Left cardiac atrium (tissue), 4 donors: ENCODE data around the gene KCNAB2. TPM values are rescaled to one million over a fixed set of nuclear protein-coding genes. Genes with fewer than 3 reads are reported as not detected.
"Not testable (repeated sequence)": the region's sequence is repeated elsewhere in the genome, so short reads cannot be mapped to it uniquely, and the experiment has no call there.

ENCODE experiments used
- ATAC-seq, 2 donors: fragments of 200-7000 bp; cut with Tn5 transposase; one replicate each; pipeline ENCODE4 v1.9.1; 2020; ENCODE audit warnings: mild to moderate bottlenecking in 2 of 2, moderate library complexity in 2 of 2
- DNase-seq: peaks from one replicate; pipeline ENCODE4 v3.0.0-alpha.2; 2020
- intact Hi-C, 2 donors: fragments of 100-400 bp; cut with DNase I; formaldehyde crosslinking; loops; one replicate each; pipeline versions ENCODE4 v1.14.1 to v1.15.1; 2022 to 2023
- total RNA-seq, 2 donors: library from RNA; stranded (reverse); fragmentation: NEBNext Ultra II Directional; extraction: Animal tissue kit (Norgen Biotek cat#: 25700); gene quantifications; one replicate each; pipeline ENCODE4 v1.2.1, GENCODE V29; 2021
- donor health status: DM: no; HTN: yes; CAD: no.
- donor health status: DM: no; HTN: yes; CAD: no; lungs with severe emphysema.
- donor health status: DM: yes; HTN: yes; CAD: no.
- donor health status: Dilated cardiomyopathy.

Gene KCNAB2
- total RNA-seq, 2 donors from 2014 or later = 13.2 to 14.7 TPM

- DNase-seq (no peak), ATAC-seq (no peak)
- intact Hi-C loops = no loop called here
Measured at GRCh38 chr1:6070450-6070974, 24.8 kb downstream of the KCNAB2 start.

DNA sequence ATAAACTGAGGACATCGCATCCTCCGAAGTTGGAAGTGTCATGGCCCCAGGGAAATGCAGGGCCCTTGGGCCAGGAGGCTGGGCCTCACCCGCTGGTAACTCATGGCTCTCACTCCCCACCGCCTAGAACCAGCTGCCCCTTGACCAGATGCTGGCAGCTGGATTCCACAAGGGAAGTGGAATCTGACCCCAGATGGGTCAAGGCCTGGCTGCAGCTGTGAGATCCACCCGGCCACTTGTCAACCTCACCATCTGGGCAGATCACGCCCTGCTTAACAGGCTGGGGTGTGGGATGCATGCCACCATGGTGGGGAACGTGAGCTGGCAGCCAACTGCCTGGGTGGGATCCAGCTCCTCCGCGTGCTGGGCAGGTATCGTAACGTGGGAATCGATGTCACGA is 25.5 kb downstream of the KCNAB2 start:
- DNase-seq = no peak
- ATAC-seq = no peak
- intact Hi-C loops = no loop called here

GRCh38 chr1:6072774-6073479 is 27.2 kb downstream of the KCNAB2 start:
- intact Hi-C loops = no loop called here
- ATAC-seq = no peak
- DNase-seq = no peak

DNA sequence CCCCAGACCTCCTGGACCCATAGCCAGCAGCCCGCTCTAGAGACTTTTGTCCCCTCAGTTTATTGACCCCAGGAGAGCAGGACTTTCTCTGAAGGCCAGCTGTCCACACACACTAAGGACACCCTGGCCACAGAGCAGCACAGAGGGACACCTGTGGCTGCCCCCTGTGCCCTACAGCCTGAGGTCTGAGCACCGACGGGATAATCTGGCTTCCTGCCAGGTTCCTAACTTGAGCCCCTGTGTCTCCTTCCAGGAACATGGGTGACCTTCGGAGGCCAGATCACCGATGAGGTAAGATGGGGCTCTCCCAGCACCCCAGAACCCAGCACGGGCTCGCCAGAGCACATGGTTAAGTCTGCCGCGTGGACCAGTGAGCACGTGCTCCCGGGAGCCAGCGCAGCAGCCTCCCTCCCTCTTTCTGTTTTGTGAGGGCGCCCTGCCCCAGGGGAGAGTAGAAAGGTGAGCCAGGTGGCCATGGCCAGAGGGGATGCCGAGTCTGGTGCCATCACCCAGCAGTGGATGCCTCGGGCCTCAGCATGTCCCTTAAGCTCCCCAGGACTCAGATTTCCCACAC is 27.9 kb downstream of the KCNAB2 start:
- intact Hi-C loops = no loop called here
- DNase-seq = no peak
- ATAC-seq = no peak

DNA sequence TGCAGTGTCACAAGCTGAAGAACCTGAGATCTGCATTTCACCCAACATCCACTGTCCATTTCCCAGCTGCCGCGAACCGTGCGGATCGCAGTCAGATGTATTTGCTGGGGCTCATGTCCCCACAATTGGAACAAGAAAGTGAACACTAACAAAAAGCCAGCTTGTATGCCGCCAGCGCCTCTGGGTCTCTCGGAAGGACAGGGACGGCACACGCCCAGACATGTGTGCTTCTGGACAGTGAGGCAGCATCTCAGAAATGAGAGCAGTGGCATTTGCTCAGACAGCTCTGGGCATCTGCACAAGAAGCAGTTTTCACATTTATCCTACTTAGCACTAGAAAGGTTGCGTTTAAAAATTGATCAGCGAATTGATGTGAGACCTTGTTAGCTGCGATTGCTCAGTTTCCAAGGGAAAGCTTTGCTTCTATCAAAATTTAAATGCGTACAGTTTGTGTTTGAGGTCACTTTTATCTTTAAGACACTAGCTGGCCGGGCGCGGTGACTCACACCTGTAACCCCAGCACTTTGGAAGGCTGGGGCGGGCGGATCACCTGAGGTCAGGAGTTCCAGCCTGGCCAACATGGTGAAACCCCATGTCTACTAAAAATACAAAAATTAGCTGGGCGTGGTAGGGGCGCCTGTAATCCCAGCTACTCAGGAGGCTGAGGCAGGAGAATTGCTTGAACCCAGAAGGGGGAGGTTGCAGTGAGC is 28.7 kb downstream of the KCNAB2 start:
- DNase-seq = no peak
- intact Hi-C loops = no loop called here
- no peak for ATAC-seq

DNA sequence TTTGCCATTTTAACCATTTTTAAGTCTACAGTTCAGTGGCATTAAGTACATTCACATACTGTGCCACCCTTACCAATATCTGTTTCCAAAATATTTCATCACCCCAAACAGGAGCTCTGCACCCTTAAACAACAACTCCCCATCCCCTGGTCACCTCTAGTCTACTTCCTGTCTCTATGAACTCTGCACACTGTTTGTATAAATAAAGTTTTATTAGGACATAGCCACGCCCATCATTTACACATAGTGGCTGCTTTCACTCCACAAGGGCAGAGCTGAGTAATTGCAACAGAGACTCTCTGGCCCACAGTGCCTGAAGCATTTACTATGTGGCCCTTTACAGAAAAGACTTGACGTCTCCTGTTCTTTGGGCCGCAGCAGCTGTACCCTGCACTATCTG is 30.1 kb downstream of the KCNAB2 start:
- DNase-seq (no peak), ATAC-seq (no peak)
- intact Hi-C loops = no loop called here

DNA sequence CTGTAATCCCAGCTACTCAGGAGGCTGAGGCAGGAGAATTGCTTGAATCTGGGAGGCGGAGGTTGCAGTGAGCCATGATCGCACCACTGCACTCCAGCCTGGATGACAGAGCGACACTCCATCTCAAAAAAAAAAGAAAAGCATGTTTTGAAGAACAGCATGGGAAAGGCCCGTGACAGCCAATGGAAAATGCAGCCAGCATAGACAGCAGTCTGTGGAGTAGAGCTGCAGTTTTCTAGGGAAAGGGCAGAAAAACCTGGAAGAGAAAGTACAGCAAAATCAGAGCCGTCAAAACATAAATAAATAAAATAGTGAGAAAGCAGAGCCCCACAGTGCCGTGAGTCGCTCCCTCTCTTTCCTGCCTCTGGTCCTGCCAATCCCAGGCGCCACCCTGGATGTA is 31.4 kb downstream of the KCNAB2 start:
- ATAC-seq, intact Hi-C loops, DNase-seq: not testable (repeated sequence)

DNA sequence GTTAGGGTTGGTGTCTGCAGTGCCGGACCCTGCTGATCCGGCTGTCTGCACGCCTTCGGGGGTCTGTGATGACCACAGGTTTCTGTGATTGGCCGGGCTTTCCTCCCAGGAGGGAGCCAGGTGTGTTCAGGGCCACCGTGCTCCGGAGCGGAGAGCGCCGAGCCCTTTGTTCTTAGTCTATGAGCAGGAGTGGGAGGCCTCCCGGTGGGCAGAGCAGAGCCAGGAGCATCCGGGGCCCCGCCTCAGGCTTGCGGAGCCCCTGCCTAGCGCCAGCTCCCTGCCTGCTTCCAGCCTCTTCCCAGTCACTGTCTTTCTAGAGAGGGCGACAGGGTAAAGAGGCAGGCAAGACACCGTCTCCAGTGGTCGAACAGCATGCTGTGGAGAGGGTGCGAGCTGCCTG is 31.8 kb downstream of the KCNAB2 start:
- ATAC-seq (no peak), DNase-seq (no peak)
- intact Hi-C loops = no loop called here

DNA sequence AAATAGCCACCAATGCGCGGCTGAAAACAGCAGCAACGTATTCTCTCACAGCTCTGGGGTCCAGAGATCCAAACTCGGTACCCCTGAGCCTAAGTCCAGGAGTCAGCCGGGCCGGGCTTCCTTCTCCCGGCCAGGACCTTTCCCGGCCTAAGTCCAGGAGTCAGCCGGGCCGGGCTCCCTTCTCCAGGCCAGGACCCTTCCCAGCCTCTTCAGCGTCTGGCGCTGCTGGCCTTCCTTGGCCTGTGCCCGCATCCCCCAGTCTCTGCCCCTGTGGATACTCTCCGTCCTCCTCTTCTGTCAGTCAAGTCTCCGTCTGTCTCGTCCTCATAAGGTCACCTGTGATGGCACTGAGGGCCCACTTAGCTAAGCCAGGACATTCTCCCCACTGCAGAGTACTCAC is 32.2 kb downstream of the KCNAB2 start:
- DNase-seq (no peak), ATAC-seq (no peak)
- intact Hi-C loops = no loop called here

DNA sequence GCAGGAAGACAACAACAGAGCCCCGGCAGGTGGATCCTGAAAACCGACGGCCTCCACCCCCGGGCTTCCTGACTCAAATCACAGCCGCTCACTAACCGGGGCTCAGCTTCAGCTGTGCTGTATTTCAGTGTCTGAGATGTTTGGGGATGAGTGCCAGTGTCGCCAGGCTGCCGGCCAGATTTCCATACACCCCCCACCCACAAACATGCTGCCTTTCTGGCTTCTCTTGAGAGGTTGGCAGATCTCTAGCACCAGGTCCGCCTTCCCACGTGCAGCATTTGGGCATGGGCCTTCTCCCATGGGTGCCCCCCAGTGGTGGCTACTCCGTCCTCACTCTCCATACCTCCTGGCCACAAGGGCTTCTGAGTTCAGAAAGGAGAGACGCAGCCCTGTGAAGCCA is 34.8 kb downstream of the KCNAB2 start:
- intact Hi-C loops = no loop called here

GRCh38 chr1:6081901-6082300 is 36.2 kb downstream of the KCNAB2 start:
- DNase-seq (no peak), ATAC-seq (no peak)
- intact Hi-C loops = no loop called here

More for the DNA sequence above, 34.8 kb downstream of the KCNAB2 start:
- DNase-seq (no peak), ATAC-seq (no peak)

DNA sequence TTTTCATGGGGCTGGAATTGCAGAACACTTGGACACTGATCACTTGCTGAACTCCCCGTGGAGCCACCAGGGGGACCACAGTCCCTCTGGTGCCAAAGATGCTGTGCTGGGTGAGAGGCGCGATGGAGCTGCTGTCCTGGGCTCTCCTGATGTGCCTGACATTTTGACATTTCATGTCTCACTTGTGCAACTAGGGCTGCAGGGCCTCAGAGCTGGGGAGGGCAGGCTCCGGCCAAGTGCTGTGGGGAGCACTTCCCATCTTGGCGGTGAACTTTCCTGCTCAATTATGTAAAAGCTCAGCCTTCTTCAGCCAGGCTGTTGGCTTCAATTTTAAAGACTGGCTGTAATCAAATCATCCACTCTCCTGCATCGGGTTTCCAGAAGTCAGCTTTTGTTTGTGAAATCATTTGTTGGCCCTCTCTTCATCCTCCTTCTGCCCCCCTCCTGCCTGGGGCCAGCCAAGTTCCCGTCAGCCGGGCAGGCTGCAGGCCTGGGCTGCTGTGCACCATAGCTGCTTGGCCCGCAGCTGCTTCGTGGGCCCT is 36.8 kb downstream of the KCNAB2 start:
- ATAC-seq (peak; percentile 44 to 87), DNase-seq (no peak)
- intact Hi-C loops = no loop called here

DNA sequence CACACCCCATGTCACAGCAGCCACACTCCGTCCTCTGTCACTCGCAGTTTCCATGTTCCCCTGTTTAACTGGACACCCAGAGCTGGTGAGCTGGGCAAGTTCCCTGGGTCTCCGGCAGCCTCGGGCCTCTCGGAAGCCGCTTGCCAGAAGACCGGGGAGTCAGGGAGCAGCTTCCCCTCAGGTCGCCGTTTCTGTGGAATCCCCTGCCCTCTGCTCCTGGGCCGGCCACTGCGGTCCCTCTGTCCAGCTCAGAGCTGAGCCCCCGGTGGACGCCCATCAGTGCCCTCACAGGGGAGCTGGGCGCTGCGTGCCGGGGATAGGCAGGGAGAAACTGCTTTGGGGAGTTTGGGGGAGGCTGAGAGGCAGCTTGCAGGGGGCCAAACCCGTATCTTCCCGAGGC is 37.7 kb downstream of the KCNAB2 start:
- DNase-seq = no peak
- intact Hi-C loops = no loop called here
- no peak for ATAC-seq

DNA sequence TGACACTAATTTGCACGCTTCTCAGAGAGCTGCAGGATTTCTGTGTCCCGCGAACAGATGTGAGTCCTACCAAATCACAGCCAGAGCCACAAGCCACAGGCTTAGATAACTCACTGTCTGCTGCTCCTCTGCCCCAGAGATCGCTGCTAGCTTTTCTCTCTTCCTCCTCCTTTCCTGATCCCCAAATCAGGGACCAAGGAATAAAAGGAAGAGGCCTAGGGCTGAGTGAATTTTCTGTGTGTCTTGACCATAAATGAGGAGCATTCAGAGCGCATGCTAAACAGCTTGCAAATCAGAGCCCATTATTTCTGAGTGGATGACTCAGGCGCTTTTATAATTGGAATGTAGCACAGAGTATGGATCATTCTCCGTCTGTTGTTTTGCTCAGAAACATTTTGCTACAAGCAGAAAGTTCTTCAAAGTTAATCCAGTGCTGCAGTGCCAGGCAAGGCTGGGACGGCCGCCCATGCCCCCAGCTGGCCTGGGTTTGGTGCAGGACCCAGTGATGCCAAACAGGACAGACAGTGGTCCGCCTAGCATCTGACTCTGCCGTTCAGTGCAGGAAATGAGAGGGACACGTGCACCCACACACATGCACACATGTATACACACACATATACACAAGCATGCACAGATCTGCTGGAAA is 38.2 kb downstream of the KCNAB2 start:
- ATAC-seq (peak in 1 of 2 donors; percentile 12), DNase-seq (no peak)
- intact Hi-C loops = no loop called here

- intact Hi-C loops = no loop called here
- DNase-seq = no peak
- ATAC-seq = no peak
Measured at GRCh38 chr1:6084781-6085495, 39.2 kb downstream of the KCNAB2 start.

GRCh38 chr1:6085666-6086065 is 40.0 kb downstream of the KCNAB2 start:
- intact Hi-C loops = no loop called here
- no peak for ATAC-seq
- no peak for DNase-seq

- intact Hi-C loops = no loop called here
- DNase-seq = no peak
- no peak for ATAC-seq
Measured at GRCh38 chr1:6086358-6086757, 40.7 kb downstream of the KCNAB2 start.

- ATAC-seq (no peak), DNase-seq (no peak)
- intact Hi-C loops = no loop called here
Measured at GRCh38 chr1:6086762-6087376, 41.2 kb downstream of the KCNAB2 start.

GRCh38 chr1:6087377-6087772 is 41.7 kb downstream of the KCNAB2 start:
- intact Hi-C loops = no loop called here
- DNase-seq (no peak), ATAC-seq (no peak)
